K562 (cell line): Measurements from ENCODE around the gene POU2F1. TPM values are rescaled to one million over a fixed set of nuclear protein-coding genes. Genes with fewer than 3 reads are reported as not detected.

Experiments
- JUND ChIP-seq, 2 experiments: IDR thresholded peaks; 2 replicates in 1 of 2; 3 replicates in 1 of 2; pipeline ENCODE4 v1.6.1; 2011; ENCODE audit warnings: borderline replicate concordance in 2 of 2, low read depth in 2 of 2, low read length in 2 of 2, improper control_type of control experiment in 1 of 2, missing biosample characterization in 1 of 2, missing genetic modification characterization in 1 of 2, missing genetic modification reagents in 1 of 2
- MYC ChIP-seq, 2 experiments: fragments of 250-450 bp in 1 of 2; sonication (Bioruptor Pico) in 1 of 2; IDR thresholded peaks; 2 replicates each; pipeline versions ENCODE4 v1.5.1 to v1.6.1; 2012 to 2021; ENCODE audit warnings: low read depth in 2 of 2, borderline replicate concordance in 1 of 2, improper control_type of control experiment in 1 of 2, low read length in 1 of 2, mild to moderate bottlenecking in 1 of 2, moderate library complexity in 1 of 2
- NFXL1 ChIP-seq: fragments of 450-650 bp; formaldehyde crosslinking; IDR thresholded peaks from 2 replicates; pipeline ENCODE4 v1.4.0; 2021; ENCODE audit warnings: mild to moderate bottlenecking
- RAD21 ChIP-seq, 2 experiments: fragments of 250-450 bp in 1 of 2; fragments of 450-650 bp in 1 of 2; sonication (Bioruptor Pico) in 1 of 2; formaldehyde crosslinking in 1 of 2; IDR thresholded peaks in 1 of 2; conservative IDR thresholded peaks in 1 of 2; 2 replicates each; pipeline versions ENCODE4 v1.4.0 to v1.8.0; 2020 to 2022; ENCODE audit warnings: mild to moderate bottlenecking in 2 of 2, moderate library complexity in 1 of 2
- SMC3 ChIP-seq: conservative IDR thresholded peaks from 2 replicates; pipeline ENCODE4 v1.6.1; 2011; ENCODE audit warnings: low read depth, low read length, improper control_type of control experiment; ENCODE audit not compliant: insufficient read depth
- THRB ChIP-seq: fragments of 450-650 bp; formaldehyde crosslinking; conservative IDR thresholded peaks from 2 replicates; pipeline ENCODE4 v1.4.0; 2022; ENCODE audit warnings: mild to moderate bottlenecking, missing genetic modification characterization
- ZNF444 ChIP-seq: fragments of 250-450 bp; sonication (Bioruptor Pico); IDR thresholded peaks from 2 replicates; pipeline ENCODE4 v1.4.0; 2020; ENCODE audit warnings: mild to moderate bottlenecking, moderate library complexity
- ZNF778 ChIP-seq: fragments of 450-650 bp; formaldehyde crosslinking; IDR thresholded peaks from 2 replicates; pipeline ENCODE4 v1.4.0; 2020; ENCODE audit warnings: mild to moderate bottlenecking, moderate library complexity
- polyA plus RNA-seq, 8 experiments: library from polyadenylated mRNA; depleted of rRNA in 4 of 8; stranded (reverse) in 5 of 8; unstranded in 3 of 8; fragments of >200 nt; fragmentation: Nextera tagmentation in 2 of 8; fragmentation: Illumina TruSeq in 1 of 8; extraction: Ambion mirVana in 2 of 8; extraction: Trizol in 1 of 8; gene quantifications; 2 replicates each; pipeline versions ENCODE4 v1.2.1 to v1.2.3, GENCODE V29; 2011 to 2014; ENCODE audit warnings: inconsistent platforms in 1 of 8, missing spikeins in 1 of 8
- total RNA-seq, 7 experiments: library from RNA; depleted of rRNA in 6 of 7; stranded (reverse); fragments of >200 nt in 6 of 7; fragmentation: Illumina TruSeq in 2 of 7; extraction: Trizol in 2 of 7; gene quantifications; 2 replicates each; pipeline versions ENCODE4 v1.2.1 to v1.2.3, GENCODE V29; 2011 to 2021; ENCODE audit warnings: low replicate concordance in 1 of 7

The POU2F1 gene
- total and polyA plus RNA-seq, 9 of the 15 experiments (the other 6 are each of a cell fraction or from before 2014, with no cell fraction given), result 2.6 to 22.3 (median 8.8) TPM

GRCh38 chr1:167439301-167439988, 218.8 kb downstream of the POU2F1 start (continued):
- TF ChIP-seq THRB (no peak), SMC3 (0 out of 2 replicates have a peak, but pooled peaks have one; percentile 20), RAD21 (CRISPR knock-in tag; conservative IDR thresholded peaks at IDR 0.05 in 1 of 2, IDR thresholded peaks at IDR 0.05 in 1 of 2) (peak in 1 of 2 experiments; percentile 49; a peak in 2 of 4 replicates), NFXL1 (no peak), JUND (IDR thresholded peaks at IDR 0.05; ENCODE audit: borderline replicate concordance, low read depth, low read length) (no peak), JUND (tag; IDR thresholded peaks at IDR 0.05; ENCODE audit: borderline replicate concordance, low read depth, low read length) (no peak), ZNF778 (CRISPR knock-in tag) (no peak), MYC (IDR thresholded peaks at IDR 0.05; ENCODE audit: low read depth, low read length) (0 out of 2 replicates have a peak, but pooled peaks have one; percentile 36), MYC (CRISPR knock-in tag; IDR thresholded peaks at IDR 0.05; ENCODE audit: borderline replicate concordance, low read depth) (no peak), ZNF444 (CRISPR knock-in tag) (no peak)
- TF ChIP-seq, all 486 proteins: peak for 11
